ENCODE data around the gene AFTPH. TPM values are rescaled to one million over a fixed set of nuclear protein-coding genes. Genes with fewer than 3 reads are reported as not detected.

Gene AFTPH
- polyA plus RNA-seq, 3 donors from 2014 or later = 19.3 to 28.3 (median 22.3) TPM

GRCh38 chr2:64594226-64594989 is 70.3 kb downstream of the AFTPH start:
- Mint-ChIP-seq H3K4me3 (no peak overlapping the region), H3K27me3 (ENCODE audit: low read depth in 3 of 3) (peaks cover 0 to 3% (median 2%) of the 10 kb centered on the region in 3 donors), H3K36me3 (peaks cover 9 to 23% (median 18%) of the 10 kb centered on the region in 3 donors), H3K9me3 (no peaks in the 10 kb centered on the region), H3K4me1 (no peaks in the 10 kb centered on the region), H3K27ac (peak overlapping the region in 1 of 6 donors; percentile 31)
- DNase-seq = no peak

GRCh38 chr2:64595397-64596176 is 71.5 kb downstream of the AFTPH start:
- Mint-ChIP-seq H3K27me3 (ENCODE audit: low read depth in 3 of 3) (peaks cover 0 to 3% (median 2%) of the 10 kb centered on the region in 3 donors), H3K9me3 (no peaks in the 10 kb centered on the region), H3K27ac (no peak overlapping the region), H3K4me1 (no peaks in the 10 kb centered on the region), H3K36me3 (peaks cover 9 to 15% (median 10%) of the 10 kb centered on the region in 3 donors), H3K4me3 (no peak overlapping the region)
- no peak for DNase-seq

- H3K27ac Mint-ChIP-seq = no peak overlapping the region
- no peak for DNase-seq
- H3K36me3 Mint-ChIP-seq = no peaks in the 10 kb centered on the region
- H3K4me1 Mint-ChIP-seq = no peaks in the 10 kb centered on the region
- no peak overlapping the region for H3K4me3 Mint-ChIP-seq
- H3K9me3 Mint-ChIP-seq = no peaks in the 10 kb centered on the region
- peaks cover 0 to 7% (median 3%) of the 10 kb centered on the region in 3 donors for H3K27me3 Mint-ChIP-seq (ENCODE audit: low read depth in 3 of 3)
Observed at GRCh38 chr2:64598226-64598625, 74.1 kb downstream of the AFTPH start.

GRCh38 chr2:64599469-64599868 is 75.3 kb downstream of the AFTPH start:
- Mint-ChIP-seq H3K4me3 (no peak overlapping the region), H3K9me3 (no peaks in the 10 kb centered on the region), H3K4me1 (no peaks in the 10 kb centered on the region), H3K36me3 (no peaks in the 10 kb centered on the region), H3K27me3 (ENCODE audit: low read depth in 3 of 3) (peaks cover 0 to 7% (median 3%) of the 10 kb centered on the region in 3 donors), H3K27ac (no peak overlapping the region)
- DNase-seq = no peak

- Mint-ChIP-seq H3K9me3 (no peaks in the 10 kb centered on the region), H3K4me3 (no peak overlapping the region), H3K4me1 (peaks cover 2 to 4% of the 10 kb centered on the region in 2 donors), H3K27ac (no peak overlapping the region), H3K27me3 (ENCODE audit: low read depth in 3 of 3) (peaks cover 0 to 7% (median 3%) of the 10 kb centered on the region in 3 donors), H3K36me3 (no peaks in the 10 kb centered on the region)
- DNase-seq = no peak
Observed at GRCh38 chr2:64601034-64601754, 77.1 kb downstream of the AFTPH start.

- H3K4me3 Mint-ChIP-seq = no peak overlapping the region
- peaks cover 0 to 7% (median 3%) of the 10 kb centered on the region in 3 donors for H3K27me3 Mint-ChIP-seq (ENCODE audit: low read depth in 3 of 3)
Observed at GRCh38 chr2:64601785-64602391, 77.8 kb downstream of the AFTPH start.

GRCh38 chr2:64602436-64602835 is 78.3 kb downstream of the AFTPH start:
- H3K4me3 Mint-ChIP-seq = no peak overlapping the region
- H3K9me3 Mint-ChIP-seq = no peaks in the 10 kb centered on the region
- peaks cover 13 to 16% of the 10 kb centered on the region in 2 donors for H3K4me1 Mint-ChIP-seq
- no peaks in the 10 kb centered on the region for H3K36me3 Mint-ChIP-seq
- peaks cover 0 to 12% (median 3%) of the 10 kb centered on the region in 3 donors for H3K27me3 Mint-ChIP-seq (ENCODE audit: low read depth in 3 of 3)
- H3K27ac Mint-ChIP-seq = no peak overlapping the region
- no peak for DNase-seq

More at GRCh38 chr2:64601785-64602391, 77.8 kb downstream of the AFTPH start:
- H3K36me3 Mint-ChIP-seq = no peaks in the 10 kb centered on the region
- DNase-seq = no peak
- H3K27ac Mint-ChIP-seq = no peak overlapping the region
- H3K4me1 Mint-ChIP-seq = peaks cover 8 to 10% of the 10 kb centered on the region in 2 donors
- H3K9me3 Mint-ChIP-seq = no peaks in the 10 kb centered on the region

GRCh38 chr2:64604155-64604554 is 80.0 kb downstream of the AFTPH start:
- Mint-ChIP-seq H3K27me3 (ENCODE audit: low read depth in 3 of 3) (peaks cover 0 to 16% (median 0%) of the 10 kb centered on the region in 3 donors), H3K27ac (peak overlapping the region in 2 of 6 donors; percentile 5 to 60), H3K4me3 (no peak overlapping the region), H3K4me1 (peaks cover 25% of the 10 kb centered on the region in 2 donors), H3K36me3 (no peaks in the 10 kb centered on the region), H3K9me3 (no peaks in the 10 kb centered on the region)
- DNase-seq = no peak

GRCh38 chr2:64605026-64605471 is 80.9 kb downstream of the AFTPH start:
- DNase-seq = no peak
- Mint-ChIP-seq H3K27me3 (ENCODE audit: low read depth in 3 of 3) (peaks cover 0 to 16% (median 0%) of the 10 kb centered on the region in 3 donors), H3K9me3 (no peaks in the 10 kb centered on the region), H3K4me3 (no peak overlapping the region), H3K4me1 (peaks cover 25 to 28% of the 10 kb centered on the region in 2 donors), H3K36me3 (no peaks in the 10 kb centered on the region), H3K27ac (peak overlapping the region in 2 of 6 donors; percentile 5 to 29)

GRCh38 chr2:64605991-64606478 is 81.9 kb downstream of the AFTPH start:
- no peak for DNase-seq
- H3K36me3 Mint-ChIP-seq = no peaks in the 10 kb centered on the region
- no peaks in the 10 kb centered on the region for H3K9me3 Mint-ChIP-seq
- H3K27ac Mint-ChIP-seq = peak overlapping the region; percentile 45 to 94 (median 85)
- H3K4me1 Mint-ChIP-seq = peaks cover 25 to 28% of the 10 kb centered on the region in 2 donors
- peaks cover 0 to 16% (median 0%) of the 10 kb centered on the region in 3 donors for H3K27me3 Mint-ChIP-seq (ENCODE audit: low read depth in 3 of 3)
- peak overlapping the region in 4 of 5 donors; percentile 7 to 83 (median 36) for H3K4me3 Mint-ChIP-seq

GRCh38 chr2:64606479-64607363 is 82.6 kb downstream of the AFTPH start:
- H3K27ac Mint-ChIP-seq = peak overlapping the region; percentile 82 to 94 (median 87)
- peaks cover 25 to 28% of the 10 kb centered on the region in 2 donors for H3K4me1 Mint-ChIP-seq
- H3K27me3 Mint-ChIP-seq (ENCODE audit: low read depth in 3 of 3) = peaks cover 0 to 15% (median 0%) of the 10 kb centered on the region in 3 donors
- H3K4me3 Mint-ChIP-seq = peak overlapping the region; percentile 59 to 83 (median 77)
- peak; percentile 91 to 92 (median 92) for DNase-seq
- no peaks in the 10 kb centered on the region for H3K36me3 Mint-ChIP-seq
- no peaks in the 10 kb centered on the region for H3K9me3 Mint-ChIP-seq
